HepG2 (cell line): ENCODE data around the gene HCK. TPM values are rescaled to one million over a fixed set of nuclear protein-coding genes. Genes with fewer than 3 reads are reported as not detected.

Experiments used
- ATAC-seq: fragments of 200-7000 bp; cut with Tn5 transposase; 3 replicates; pipeline ENCODE4 v1.9.1; 2020; ENCODE audit warnings: mild to moderate bottlenecking, moderate library complexity
- BruUV-seq: library from RNA; stranded (reverse); fragments of 400-500 nt; replicated peaks from 2 replicates; lab custom pipeline; 2021; lab: Mats Ljungman, UMichigan
- CTCF ChIA-PET: fragments of 300-600 bp; formaldehyde crosslinking; extraction: SDS; loops from one replicate; lab custom pipeline; 2021; ENCODE audit warnings: low total read pairs, inconsistent platforms, low intra/inter-chr PET ratio; lab: Yijun Ruan, JAX
- POLR2A ChIA-PET: fragments of 350-600 bp; sonication (Branson Sonifier 250); formaldehyde crosslinking; loops from one replicate; lab custom pipeline; 2020; ENCODE audit warnings: antibody characterized with exemption, inconsistent platforms; lab: Yijun Ruan, JAX
- DNase-seq: peaks from one replicate; pipeline ENCODE4 v3.0.0-alpha.2; 2015; ENCODE audit warnings: low spot score
- FAIRE-seq: peaks from 3 replicates; lab custom pipeline; 2011; peaks lifted over from hg19 to GRCh38; lab: Jason Lieb, UNC
- H2AFZ ChIP-seq: one replicate; pipeline ENCODE4 v1.6.1; 2011; ENCODE audit warnings: low read length, inconsistent platforms
- H3K27ac ChIP-seq: fragments of 300-600 bp; 3 replicates; pipeline ENCODE4 v1.8.0; 2011; ENCODE audit warnings: mixed run types, mild to moderate bottlenecking, mixed read lengths, low read length, inconsistent platforms; ENCODE audit not compliant: insufficient read depth; ENCODE audit errors: extremely low read length
- H3K27me3 ChIP-seq, 2 experiments: fragments of 200-600 bp in 1 of 2; 2 replicates in 1 of 2; 3 replicates in 1 of 2; pipeline versions ENCODE4 v1.6.0 to v1.8.0; 2011; ENCODE audit warnings: low read length in 2 of 2, mild to moderate bottlenecking in 2 of 2, moderate library complexity in 2 of 2, inconsistent platforms in 1 of 2; ENCODE audit not compliant: insufficient read depth in 2 of 2, control insufficient read depth in 1 of 2
- H3K36me3 ChIP-seq, 2 experiments: fragments of 200-600 bp in 1 of 2; replicated peaks in 1 of 2; 2 replicates in 1 of 2; 3 replicates in 1 of 2; pipeline versions ENCODE4 v1.5.1 to v1.8.0; 2011; ENCODE audit warnings: low read length in 2 of 2, inconsistent platforms in 1 of 2; ENCODE audit not compliant: insufficient read depth in 2 of 2, control insufficient read depth in 1 of 2
- H3K4me1 ChIP-seq: 2 replicates; pipeline ENCODE4 v1.5.1; 2012; ENCODE audit warnings: low read length, inconsistent platforms; ENCODE audit not compliant: insufficient read depth
- H3K4me2 ChIP-seq: 2 replicates; pipeline ENCODE4 v1.6.0; 2011; ENCODE audit warnings: low read depth, low read length, inconsistent platforms
- H3K4me3 ChIP-seq, 3 experiments: fragments of 200-600 bp in 1 of 3; sonication (generic), shearing (Covaris generic) in 1 of 3; replicated peaks in 1 of 3; 2 replicates each; pipeline ENCODE4 v1.5.1; 2011 to 2016; ENCODE audit warnings: low read length in 3 of 3, inconsistent platforms in 2 of 3, low read depth in 2 of 3, mild to moderate bottlenecking in 2 of 3, control low read depth in 1 of 3, mixed read lengths in 1 of 3; ENCODE audit not compliant: insufficient read depth in 1 of 3
- H3K79me2 ChIP-seq: one replicate; pipeline ENCODE4 v1.6.1; 2011; ENCODE audit warnings: low read length, inconsistent platforms; ENCODE audit not compliant: insufficient read depth
- H3K9ac ChIP-seq: 2 replicates; pipeline ENCODE4 v1.6.0; 2011; ENCODE audit warnings: mild to moderate bottlenecking, low read depth, low read length, inconsistent platforms; ENCODE audit not compliant: insufficient read depth
- H3K9me3 ChIP-seq: 2 replicates; pipeline ENCODE4 v1.5.1; 2012; ENCODE audit warnings: mild to moderate bottlenecking, low read length
- H4K20me1 ChIP-seq: 2 replicates; pipeline ENCODE4 v1.6.0; 2011; ENCODE audit warnings: inconsistent platforms, mild to moderate bottlenecking, low read length, moderate library complexity; ENCODE audit not compliant: insufficient read depth
- BCL6 ChIP-seq: IDR thresholded peaks from 2 replicates; pipeline ENCODE4 v1.6.1; 2016; ENCODE audit warnings: missing genetic modification reagents, missing compliant biosample characterization
- DNMT1 ChIP-seq: sonication (generic); formaldehyde crosslinking; IDR thresholded peaks from 2 replicates; pipeline ENCODE4 v1.5.1; 2020; ENCODE audit warnings: mild to moderate bottlenecking, missing genetic modification reagents
- HNRNPK ChIP-seq: fragments of 200-400 bp; formaldehyde crosslinking; IDR thresholded peaks from 2 replicates; pipeline ENCODE4 v1.6.1; 2018; ENCODE audit warnings: low read length, low read depth, moderate library complexity, mild to moderate bottlenecking; ENCODE audit not compliant: poor library complexity, severe bottlenecking
- NPAS2 ChIP-seq: sonication (generic); formaldehyde crosslinking; IDR thresholded peaks from 2 replicates; pipeline ENCODE4 v1.8.0; 2022; ENCODE audit warnings: mild to moderate bottlenecking, missing genetic modification reagents, borderline replicate concordance
- PCBP2 ChIP-seq: fragments of 200-400 bp; formaldehyde crosslinking; optimal IDR thresholded peaks from 2 replicates; pipeline ENCODE3; 2018; ENCODE audit warnings: low read length, low read depth; ENCODE audit not compliant: poor library complexity, severe bottlenecking
- POLR2AphosphoS2 ChIP-seq: IDR thresholded peaks from 2 replicates; pipeline ENCODE4 v1.6.1; 2011; ENCODE audit warnings: low read depth, low read length, improper control_type of control experiment
- ZNF326 ChIP-seq: sonication (generic); formaldehyde crosslinking; IDR thresholded peaks from 2 replicates; pipeline ENCODE4 v1.4.0; 2020; ENCODE audit warnings: missing genetic modification reagents, borderline replicate concordance
- ZNF510 ChIP-seq: sonication (generic); formaldehyde crosslinking; IDR thresholded peaks from 2 replicates; pipeline ENCODE4 v1.4.0; 2020; ENCODE audit warnings: low read depth, mild to moderate bottlenecking, missing genetic modification reagents
- WGBS: methylation state at CpG from one replicate; pipeline ENCODE4 v1.1.6; 2017; ENCODE audit warnings: low lambda C conversion rate; 5-methylcytosine and 5-hydroxymethylcytosine counted together
- in situ Hi-C: cut with HindIII; loops from 2 replicates; pipeline ENCODE4 v1.10.0; 2017; ENCODE audit warnings: low pct_unique_long_range_greater_than_20kb; ENCODE audit not compliant: extremely low pct_ligation_motif_present
- intact Hi-C: fragments of 100-400 bp; cut with micrococcal nuclease; formaldehyde crosslinking; loops from one replicate; pipeline ENCODE4 v1.10.0; 2022; ENCODE audit not compliant: unreplicated experiment
- polyA plus RNA-seq, 8 experiments: library from polyadenylated mRNA; depleted of rRNA in 3 of 8; stranded (reverse) in 7 of 8; unstranded in 1 of 8; fragments of >200 nt; fragmentation: Illumina TruSeq in 4 of 8; extraction: Trizol in 4 of 8; gene quantifications; 2 replicates each; pipeline versions ENCODE4 v1.2.1 to v1.2.3, GENCODE V29; 2011 to 2016; ENCODE audit warnings: low read depth in 4 of 8, missing spikeins in 1 of 8, mixed read lengths in 1 of 8; ENCODE audit not compliant: insufficient read depth in 1 of 8
- total RNA-seq, 5 experiments: library from RNA; depleted of rRNA; stranded (reverse); fragments of >200 nt; fragmentation: Illumina TruSeq; extraction: Trizol; gene quantifications; 2 replicates each; pipeline ENCODE4 v1.2.3, GENCODE V29; 2016; ENCODE audit warnings: low read depth in 1 of 5
- TF ChIP-seq, protein P1 (sequence below): sonication (generic); formaldehyde crosslinking; conservative IDR thresholded peaks from 2 replicates; pipeline ENCODE4 v1.8.1; 2023; ENCODE audit warnings: missing genetic modification reagents
- TF ChIP-seq, protein P2 (sequence below): sonication (generic); formaldehyde crosslinking; IDR thresholded peaks from 2 replicates; pipeline ENCODE4 v1.8.0; 2022; ENCODE audit warnings: missing genetic modification reagents, mild to moderate bottlenecking, moderate library complexity, borderline replicate concordance
- TF ChIP-seq, protein P3 (sequence below): sonication (generic); formaldehyde crosslinking; IDR thresholded peaks from one replicate; pipeline ENCODE4 v1.5.1; 2020; ENCODE audit warnings: mild to moderate bottlenecking, missing genetic modification reagents; ENCODE audit errors: not compliant biosample characterization

The HCK gene
- total and polyA plus RNA-seq, 2 of the 13 experiments (the other 11 are each of a cell fraction or from before 2014, with no cell fraction given) = 0.04 TPM; not detected in 1

DNA sequence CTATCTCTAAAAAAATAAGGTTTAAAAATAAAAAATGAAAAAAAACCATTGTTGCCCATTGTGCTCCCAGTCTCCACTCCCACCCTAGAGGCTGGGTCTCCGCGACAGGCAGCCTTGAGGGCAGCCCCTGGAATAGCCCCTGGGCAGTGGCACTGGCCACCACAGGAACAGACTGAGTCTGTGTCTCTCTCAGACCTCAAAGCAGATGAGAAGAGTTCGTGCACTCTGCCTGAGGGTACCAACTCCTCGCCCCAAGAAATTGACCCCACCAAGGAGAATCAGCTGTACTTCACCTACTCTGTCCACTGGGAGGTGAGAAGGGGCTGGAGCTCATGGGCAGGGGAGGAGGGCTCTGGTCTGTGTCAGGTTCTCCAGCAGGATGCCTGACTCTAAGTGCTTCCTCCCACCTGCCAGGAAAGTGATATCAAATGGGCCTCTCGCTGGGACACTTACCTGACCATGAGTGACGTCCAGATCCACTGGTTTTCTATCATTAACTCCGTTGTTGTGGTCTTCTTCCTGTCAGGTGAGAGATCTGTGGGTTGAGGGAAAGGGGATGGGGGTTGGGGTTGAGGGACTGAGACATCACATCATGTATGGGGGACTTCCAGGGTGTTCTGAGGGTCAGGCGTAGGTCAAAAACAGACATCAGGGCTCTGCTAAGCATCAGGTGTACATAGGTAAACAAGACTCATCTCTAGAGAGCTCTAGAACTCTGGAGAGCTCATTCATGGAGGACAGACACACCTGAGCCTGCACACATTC, 93.0 kb downstream of the HCK start:
- no TSS peak for BruUV-seq
- Histone ChIP-seq H2AFZ (no peak overlapping the region), H4K20me1 (no peaks in the 10 kb centered on the region), H3K27ac (no peak overlapping the region), H3K4me1 (peaks cover 9% of the 10 kb centered on the region; the same call in 1 of the 2 replicates), H3K36me3 (peaks cover 60 to 91% of the 10 kb centered on the region in 2 experiments), H3K9me3 (no peaks in the 10 kb centered on the region), H3K9ac (no peak overlapping the region), H3K4me3 (no peak overlapping the region), H3K79me2 (no peaks in the 10 kb centered on the region), H3K4me2 (no peak overlapping the region), H3K27me3 (no peaks in the 10 kb centered on the region)
- in situ Hi-C loops (no loop called here), intact Hi-C loops (no loop called here)
- CTCF ChIA-PET = no interaction called here
- FAIRE-seq = no peak
- WGBS = 96% methylated on average over 8 of the region's 8 CpGs
- POLR2A ChIA-PET = no interaction called here
- ATAC-seq = no peak
- no peak for DNase-seq
- TF ChIP-seq DNMT1 (no peak), BCL6 (CRISPR knock-in tag) (no peak), ZNF510 (CRISPR knock-in tag) (no peak), POLR2AphosphoS2 (no peak), ZNF326 (CRISPR knock-in tag) (no peak), NPAS2 (no peak), HNRNPK (peak; percentile 31), PCBP2 (peak; percentile 65)
- TF ChIP-seq, protein P1, sequence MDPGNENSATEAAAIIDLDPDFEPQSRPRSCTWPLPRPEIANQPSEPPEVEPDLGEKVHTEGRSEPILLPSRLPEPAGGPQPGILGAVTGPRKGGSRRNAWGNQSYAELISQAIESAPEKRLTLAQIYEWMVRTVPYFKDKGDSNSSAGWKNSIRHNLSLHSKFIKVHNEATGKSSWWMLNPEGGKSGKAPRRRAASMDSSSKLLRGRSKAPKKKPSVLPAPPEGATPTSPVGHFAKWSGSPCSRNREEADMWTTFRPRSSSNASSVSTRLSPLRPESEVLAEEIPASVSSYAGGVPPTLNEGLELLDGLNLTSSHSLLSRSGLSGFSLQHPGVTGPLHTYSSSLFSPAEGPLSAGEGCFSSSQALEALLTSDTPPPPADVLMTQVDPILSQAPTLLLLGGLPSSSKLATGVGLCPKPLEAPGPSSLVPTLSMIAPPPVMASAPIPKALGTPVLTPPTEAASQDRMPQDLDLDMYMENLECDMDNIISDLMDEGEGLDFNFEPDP (CRISPR knock-in tag) = no peak
- TF ChIP-seq, protein P2, sequence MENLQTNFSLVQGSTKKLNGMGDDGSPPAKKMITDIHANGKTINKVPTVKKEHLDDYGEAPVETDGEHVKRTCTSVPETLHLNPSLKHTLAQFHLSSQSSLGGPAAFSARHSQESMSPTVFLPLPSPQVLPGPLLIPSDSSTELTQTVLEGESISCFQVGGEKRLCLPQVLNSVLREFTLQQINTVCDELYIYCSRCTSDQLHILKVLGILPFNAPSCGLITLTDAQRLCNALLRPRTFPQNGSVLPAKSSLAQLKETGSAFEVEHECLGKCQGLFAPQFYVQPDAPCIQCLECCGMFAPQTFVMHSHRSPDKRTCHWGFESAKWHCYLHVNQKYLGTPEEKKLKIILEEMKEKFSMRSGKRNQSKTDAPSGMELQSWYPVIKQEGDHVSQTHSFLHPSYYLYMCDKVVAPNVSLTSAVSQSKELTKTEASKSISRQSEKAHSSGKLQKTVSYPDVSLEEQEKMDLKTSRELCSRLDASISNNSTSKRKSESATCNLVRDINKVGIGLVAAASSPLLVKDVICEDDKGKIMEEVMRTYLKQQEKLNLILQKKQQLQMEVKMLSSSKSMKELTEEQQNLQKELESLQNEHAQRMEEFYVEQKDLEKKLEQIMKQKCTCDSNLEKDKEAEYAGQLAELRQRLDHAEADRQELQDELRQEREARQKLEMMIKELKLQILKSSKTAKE (CRISPR knock-in tag) = no peak
- TF ChIP-seq, protein P3, sequence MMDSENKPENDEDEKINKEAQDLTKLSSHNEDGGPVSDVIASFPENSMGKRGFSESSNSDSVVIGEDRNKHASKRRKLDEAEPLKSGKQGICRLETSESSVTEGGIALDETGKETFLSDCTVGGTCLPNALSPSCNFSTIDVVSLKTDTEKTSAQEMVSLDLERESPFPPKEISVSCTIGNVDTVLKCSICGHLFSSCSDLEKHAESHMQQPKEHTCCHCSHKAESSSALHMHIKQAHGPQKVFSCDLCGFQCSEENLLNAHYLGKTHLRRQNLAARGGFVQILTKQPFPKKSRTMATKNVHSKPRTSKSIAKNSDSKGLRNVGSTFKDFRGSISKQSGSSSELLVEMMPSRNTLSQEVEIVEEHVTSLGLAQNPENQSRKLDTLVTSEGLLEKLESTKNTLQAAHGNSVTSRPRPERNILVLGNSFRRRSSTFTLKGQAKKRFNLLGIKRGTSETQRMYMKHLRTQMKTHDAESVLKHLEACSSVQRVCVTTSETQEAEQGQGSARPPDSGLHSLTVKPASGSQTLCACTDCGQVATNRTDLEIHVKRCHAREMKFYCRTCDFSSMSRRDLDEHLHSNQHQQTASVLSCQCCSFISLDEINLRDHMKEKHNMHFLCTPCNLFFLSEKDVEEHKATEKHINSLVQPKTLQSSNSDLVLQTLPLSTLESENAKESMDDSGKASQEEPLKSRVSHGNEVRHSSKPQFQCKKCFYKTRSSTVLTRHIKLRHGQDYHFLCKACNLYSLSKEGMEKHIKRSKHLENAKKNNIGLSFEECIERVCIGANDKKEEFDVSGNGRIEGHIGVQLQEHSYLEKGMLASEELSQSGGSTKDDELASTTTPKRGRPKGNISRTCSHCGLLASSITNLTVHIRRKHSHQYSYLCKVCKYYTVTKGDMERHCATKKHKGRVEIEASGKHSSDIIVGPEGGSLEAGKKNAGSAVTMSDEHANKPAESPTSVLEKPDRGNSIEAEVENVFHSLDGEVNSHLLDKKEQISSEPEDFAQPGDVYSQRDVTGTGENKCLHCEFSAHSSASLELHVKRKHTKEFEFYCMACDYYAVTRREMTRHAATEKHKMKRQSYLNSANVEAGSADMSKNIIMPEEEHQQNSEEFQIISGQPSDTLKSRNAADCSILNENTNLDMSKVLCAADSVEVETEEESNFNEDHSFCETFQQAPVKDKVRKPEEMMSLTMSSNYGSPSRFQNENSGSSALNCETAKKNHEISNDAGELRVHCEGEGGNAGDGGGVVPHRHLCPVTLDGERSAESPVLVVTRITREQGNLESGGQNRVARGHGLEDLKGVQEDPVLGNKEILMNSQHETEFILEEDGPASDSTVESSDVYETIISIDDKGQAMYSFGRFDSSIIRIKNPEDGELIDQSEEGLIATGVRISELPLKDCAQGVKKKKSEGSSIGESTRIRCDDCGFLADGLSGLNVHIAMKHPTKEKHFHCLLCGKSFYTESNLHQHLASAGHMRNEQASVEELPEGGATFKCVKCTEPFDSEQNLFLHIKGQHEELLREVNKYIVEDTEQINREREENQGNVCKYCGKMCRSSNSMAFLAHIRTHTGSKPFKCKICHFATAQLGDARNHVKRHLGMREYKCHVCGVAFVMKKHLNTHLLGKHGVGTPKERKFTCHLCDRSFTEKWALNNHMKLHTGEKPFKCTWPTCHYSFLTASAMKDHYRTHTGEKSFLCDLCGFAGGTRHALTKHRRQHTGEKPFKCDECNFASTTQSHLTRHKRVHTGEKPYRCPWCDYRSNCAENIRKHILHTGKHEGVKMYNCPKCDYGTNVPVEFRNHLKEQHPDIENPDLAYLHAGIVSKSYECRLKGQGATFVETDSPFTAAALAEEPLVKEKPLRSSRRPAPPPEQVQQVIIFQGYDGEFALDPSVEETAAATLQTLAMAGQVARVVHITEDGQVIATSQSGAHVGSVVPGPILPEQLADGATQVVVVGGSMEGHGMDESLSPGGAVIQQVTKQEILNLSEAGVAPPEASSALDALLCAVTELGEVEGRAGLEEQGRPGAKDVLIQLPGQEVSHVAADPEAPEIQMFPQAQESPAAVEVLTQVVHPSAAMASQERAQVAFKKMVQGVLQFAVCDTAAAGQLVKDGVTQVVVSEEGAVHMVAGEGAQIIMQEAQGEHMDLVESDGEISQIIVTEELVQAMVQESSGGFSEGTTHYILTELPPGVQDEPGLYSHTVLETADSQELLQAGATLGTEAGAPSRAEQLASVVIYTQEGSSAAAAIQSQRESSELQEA (CRISPR knock-in tag) = no peak
